Measurements from ENCODE around the gene FLNB. TPM values are rescaled to one million over a fixed set of nuclear protein-coding genes. Genes with fewer than 3 reads are reported as not detected.

FLNB gene
- polyA plus RNA-seq, 1 of the 3 experiments (the other 2 are of a cell fraction), result 127 TPM

DNA sequence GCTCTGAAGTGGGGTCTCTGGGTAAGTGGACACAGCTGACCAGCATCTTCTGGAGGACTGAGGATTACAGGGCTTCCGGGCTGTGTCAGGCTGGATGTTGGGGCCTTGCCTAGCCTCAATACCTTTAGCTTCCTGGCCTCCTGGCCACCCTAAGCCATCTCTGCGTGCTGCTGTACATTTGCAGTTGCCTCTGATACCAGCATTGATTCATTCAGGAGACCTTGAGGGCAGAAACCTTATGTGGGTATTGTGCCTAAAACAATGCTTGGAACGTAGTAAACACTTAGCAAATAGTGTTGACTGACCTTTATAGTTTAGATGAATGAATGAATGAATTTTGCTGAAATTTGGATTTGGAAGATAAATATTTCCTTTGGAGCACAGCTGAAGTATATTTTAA lies 97.0 kb downstream of the FLNB start:
- H3K9me3 ChIP-seq, result no peaks in the 10 kb centered on the region
- DNase-seq, result no peak
- H3K36me3 ChIP-seq (replicated peaks in 1 of 2; ENCODE audit: control insufficient read depth in 1 of 2, insufficient read depth in 2 of 2, low read length in 1 of 2), result peaks cover 69 to 85% of the 10 kb centered on the region in 2 experiments
- H3F3A ChIP-seq (replicated peaks; ENCODE audit: insufficient read depth), result peaks cover 5% of the 10 kb centered on the region
- ChIA-PET POLR2A (no interaction called here), CTCF (interaction anchor here (1.6 kb wide), 1 partner anchor 72 kb away, joined by 3 read pairs; no protein-coding TSS in a partner anchor)
- H4K20me1 ChIP-seq (ENCODE audit: insufficient read depth), result no peaks in the 10 kb centered on the region
- no peaks in the 10 kb centered on the region for H3K4me1 ChIP-seq (ENCODE audit: control insufficient read depth in 1 of 2, insufficient read depth in 2 of 2, low read depth in 1 of 2, low read length in 1 of 2)
- no peak overlapping the region for H3K27ac ChIP-seq (ENCODE audit: low read depth in 2 of 2, low read length in 1 of 2)
- H3K9me2 ChIP-seq, result no peaks in the 10 kb centered on the region
- no peak overlapping the region for H3K4me3 ChIP-seq (ENCODE audit: low read depth in 2 of 2, low read length in 1 of 2)
- TF ChIP-seq ZBTB33 (IDR thresholded peaks at IDR 0.05; ENCODE audit: borderline replicate concordance, low read depth) (no peak), NFIC (IDR thresholded peaks at IDR 0.05; ENCODE audit: borderline replicate concordance) (no peak), ELF1 (IDR thresholded peaks at IDR 0.05) (no peak), GATA2 (CRISPR knock-in tag; IDR thresholded peaks at IDR 0.05) (no peak), MXI1 (IDR thresholded peaks at IDR 0.05; ENCODE audit: low read depth, low read length) (no peak), IRF3 (IDR thresholded peaks at IDR 0.05; ENCODE audit: low read depth, low read length) (no peak), EZH2phosphoT487 (IDR thresholded peaks at IDR 0.05; ENCODE audit: borderline replicate concordance, low read depth) (no peak), NRF1 (IDR thresholded peaks at IDR 0.05; ENCODE audit: low read depth, low read length) (no peak), RFX5 (IDR thresholded peaks at IDR 0.05; ENCODE audit: low read length) (no peak), JUND (IDR thresholded peaks at IDR 0.05) (no peak), CHD2 (IDR thresholded peaks at IDR 0.05; ENCODE audit: low read length, partially characterized antibody) (no peak), USF1 (IDR thresholded peaks at IDR 0.05; ENCODE audit: borderline replicate concordance, low read depth) (no peak), POLR2AphosphoS5 (IDR thresholded peaks at IDR 0.05; ENCODE audit: low read depth, low read length) (no peak), RXRA (IDR thresholded peaks at IDR 0.05; ENCODE audit: borderline replicate concordance, low read depth) (no peak)
- TF ChIP-seq, protein P1, sequence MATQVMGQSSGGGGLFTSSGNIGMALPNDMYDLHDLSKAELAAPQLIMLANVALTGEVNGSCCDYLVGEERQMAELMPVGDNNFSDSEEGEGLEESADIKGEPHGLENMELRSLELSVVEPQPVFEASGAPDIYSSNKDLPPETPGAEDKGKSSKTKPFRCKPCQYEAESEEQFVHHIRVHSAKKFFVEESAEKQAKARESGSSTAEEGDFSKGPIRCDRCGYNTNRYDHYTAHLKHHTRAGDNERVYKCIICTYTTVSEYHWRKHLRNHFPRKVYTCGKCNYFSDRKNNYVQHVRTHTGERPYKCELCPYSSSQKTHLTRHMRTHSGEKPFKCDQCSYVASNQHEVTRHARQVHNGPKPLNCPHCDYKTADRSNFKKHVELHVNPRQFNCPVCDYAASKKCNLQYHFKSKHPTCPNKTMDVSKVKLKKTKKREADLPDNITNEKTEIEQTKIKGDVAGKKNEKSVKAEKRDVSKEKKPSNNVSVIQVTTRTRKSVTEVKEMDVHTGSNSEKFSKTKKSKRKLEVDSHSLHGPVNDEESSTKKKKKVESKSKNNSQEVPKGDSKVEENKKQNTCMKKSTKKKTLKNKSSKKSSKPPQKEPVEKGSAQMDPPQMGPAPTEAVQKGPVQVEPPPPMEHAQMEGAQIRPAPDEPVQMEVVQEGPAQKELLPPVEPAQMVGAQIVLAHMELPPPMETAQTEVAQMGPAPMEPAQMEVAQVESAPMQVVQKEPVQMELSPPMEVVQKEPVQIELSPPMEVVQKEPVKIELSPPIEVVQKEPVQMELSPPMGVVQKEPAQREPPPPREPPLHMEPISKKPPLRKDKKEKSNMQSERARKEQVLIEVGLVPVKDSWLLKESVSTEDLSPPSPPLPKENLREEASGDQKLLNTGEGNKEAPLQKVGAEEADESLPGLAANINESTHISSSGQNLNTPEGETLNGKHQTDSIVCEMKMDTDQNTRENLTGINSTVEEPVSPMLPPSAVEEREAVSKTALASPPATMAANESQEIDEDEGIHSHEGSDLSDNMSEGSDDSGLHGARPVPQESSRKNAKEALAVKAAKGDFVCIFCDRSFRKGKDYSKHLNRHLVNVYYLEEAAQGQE (IDR thresholded peaks at IDR 0.05; ENCODE audit: low read depth, low read length), result no peak
- WGBS (ENCODE audit: low lambda C conversion rate), result 98% methylated on average over 2 of the region's 3 CpGs
- no peak overlapping the region for H3K9ac ChIP-seq
- no peak overlapping the region for H2AFZ ChIP-seq (ENCODE audit: low read depth)
- 0 out of 2 replicates have a peak, but pooled peaks cover 3% of the 10 kb centered on the region for H3K79me2 ChIP-seq (ENCODE audit: insufficient read depth)
- no peak overlapping the region for H3K4me2 ChIP-seq
- H3K27me3 ChIP-seq (ENCODE audit: insufficient read depth), result no peaks in the 10 kb centered on the region

Data from SK-N-SH (cell line).